WTC11 (cell line): ENCODE results near the gene FAM216A.

ENCODE experiments used
- KAT7 ChIP-seq: sonication (generic); formaldehyde crosslinking; IDR thresholded peaks from 2 replicates; pipeline ENCODE4 v1.8.1; 2023; ENCODE audit warnings: missing genetic modification reagents, mild to moderate bottlenecking, borderline replicate concordance
- MYBL2 ChIP-seq: sonication (generic); formaldehyde crosslinking; IDR thresholded peaks from 2 replicates; pipeline ENCODE4 v1.8.1; 2023; ENCODE audit warnings: mild to moderate bottlenecking, moderate library complexity, missing genetic modification reagents
- NR2C2 ChIP-seq: sonication (generic); formaldehyde crosslinking; IDR thresholded peaks from 2 replicates; pipeline ENCODE4 v1.8.0; 2022; ENCODE audit warnings: mild to moderate bottlenecking, missing genetic modification reagents
- TCF7 ChIP-seq: sonication (generic); formaldehyde crosslinking; IDR thresholded peaks from 2 replicates; pipeline ENCODE4 v1.8.0; 2022; ENCODE audit warnings: mild to moderate bottlenecking, low read depth, missing genetic modification reagents, moderate library complexity
- TEAD4 ChIP-seq: sonication (generic); formaldehyde crosslinking; IDR thresholded peaks from 2 replicates; pipeline ENCODE4 v1.8.0; 2022; ENCODE audit warnings: mild to moderate bottlenecking, missing genetic modification reagents
- USF1 ChIP-seq: sonication (generic); formaldehyde crosslinking; IDR thresholded peaks from 2 replicates; pipeline ENCODE4 v1.8.0; 2022; ENCODE audit warnings: mild to moderate bottlenecking, missing genetic modification reagents
- ZBTB21 ChIP-seq: sonication (generic); formaldehyde crosslinking; IDR thresholded peaks from 2 replicates; pipeline ENCODE4 v1.8.1; 2023; ENCODE audit warnings: mild to moderate bottlenecking, missing genetic modification reagents, borderline replicate concordance
- TF ChIP-seq, protein P1 (sequence below): fragments of 200-600 bp; IDR thresholded peaks from 2 replicates; pipeline ENCODE4 v1.8.0; 2022; ENCODE audit warnings: antibody characterized with exemption
- TF ChIP-seq, protein P2 (sequence below): sonication (generic); formaldehyde crosslinking; IDR thresholded peaks from 2 replicates; pipeline ENCODE4 v1.8.0; 2022; ENCODE audit warnings: mild to moderate bottlenecking, missing genetic modification reagents

DNA sequence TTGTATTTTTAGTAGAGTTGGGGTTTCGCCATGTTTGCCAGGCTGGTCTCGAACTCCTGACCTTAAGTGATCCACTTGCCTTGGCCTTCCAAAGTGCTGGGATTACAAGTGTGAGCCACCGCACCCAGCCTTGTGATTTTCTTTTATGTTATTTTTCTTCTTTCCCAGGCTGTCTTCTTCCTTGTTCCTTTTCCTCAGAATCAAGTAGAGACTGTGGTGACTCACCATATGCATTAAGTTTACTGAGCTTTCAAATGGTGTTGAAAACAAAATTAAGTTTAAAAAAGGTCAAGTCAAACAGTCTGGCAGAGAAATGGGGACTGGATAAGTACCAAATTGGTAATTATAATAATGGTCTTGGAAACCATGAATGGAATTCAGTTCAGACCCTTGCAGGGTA, 24.2 kb upstream of the FAM216A start:
- TF ChIP-seq USF1 (CRISPR knock-in tag) (no peak), NR2C2 (CRISPR knock-in tag) (no peak), MYBL2 (CRISPR knock-in tag) (no peak), ZBTB21 (CRISPR knock-in tag) (no peak), TEAD4 (CRISPR knock-in tag) (no peak), TCF7 (CRISPR knock-in tag) (no peak), KAT7 (CRISPR knock-in tag) (no peak)
- TF ChIP-seq, protein P1, sequence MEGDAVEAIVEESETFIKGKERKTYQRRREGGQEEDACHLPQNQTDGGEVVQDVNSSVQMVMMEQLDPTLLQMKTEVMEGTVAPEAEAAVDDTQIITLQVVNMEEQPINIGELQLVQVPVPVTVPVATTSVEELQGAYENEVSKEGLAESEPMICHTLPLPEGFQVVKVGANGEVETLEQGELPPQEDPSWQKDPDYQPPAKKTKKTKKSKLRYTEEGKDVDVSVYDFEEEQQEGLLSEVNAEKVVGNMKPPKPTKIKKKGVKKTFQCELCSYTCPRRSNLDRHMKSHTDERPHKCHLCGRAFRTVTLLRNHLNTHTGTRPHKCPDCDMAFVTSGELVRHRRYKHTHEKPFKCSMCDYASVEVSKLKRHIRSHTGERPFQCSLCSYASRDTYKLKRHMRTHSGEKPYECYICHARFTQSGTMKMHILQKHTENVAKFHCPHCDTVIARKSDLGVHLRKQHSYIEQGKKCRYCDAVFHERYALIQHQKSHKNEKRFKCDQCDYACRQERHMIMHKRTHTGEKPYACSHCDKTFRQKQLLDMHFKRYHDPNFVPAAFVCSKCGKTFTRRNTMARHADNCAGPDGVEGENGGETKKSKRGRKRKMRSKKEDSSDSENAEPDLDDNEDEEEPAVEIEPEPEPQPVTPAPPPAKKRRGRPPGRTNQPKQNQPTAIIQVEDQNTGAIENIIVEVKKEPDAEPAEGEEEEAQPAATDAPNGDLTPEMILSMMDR: no peak
- TF ChIP-seq, protein P2, sequence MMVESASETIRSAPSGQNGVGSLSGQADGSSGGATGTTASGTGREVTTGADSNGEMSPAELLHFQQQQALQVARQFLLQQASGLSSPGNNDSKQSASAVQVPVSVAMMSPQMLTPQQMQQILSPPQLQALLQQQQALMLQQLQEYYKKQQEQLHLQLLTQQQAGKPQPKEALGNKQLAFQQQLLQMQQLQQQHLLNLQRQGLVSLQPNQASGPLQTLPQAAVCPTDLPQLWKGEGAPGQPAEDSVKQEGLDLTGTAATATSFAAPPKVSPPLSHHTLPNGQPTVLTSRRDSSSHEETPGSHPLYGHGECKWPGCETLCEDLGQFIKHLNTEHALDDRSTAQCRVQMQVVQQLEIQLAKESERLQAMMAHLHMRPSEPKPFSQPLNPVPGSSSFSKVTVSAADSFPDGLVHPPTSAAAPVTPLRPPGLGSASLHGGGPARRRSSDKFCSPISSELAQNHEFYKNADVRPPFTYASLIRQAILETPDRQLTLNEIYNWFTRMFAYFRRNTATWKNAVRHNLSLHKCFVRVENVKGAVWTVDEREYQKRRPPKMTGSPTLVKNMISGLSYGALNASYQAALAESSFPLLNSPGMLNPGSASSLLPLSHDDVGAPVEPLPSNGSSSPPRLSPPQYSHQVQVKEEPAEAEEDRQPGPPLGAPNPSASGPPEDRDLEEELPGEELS (CRISPR knock-in tag): no peak
